Stomach (tissue), 4 donors: ENCODE results near the gene NEIL1.

Experiments
- CTCF ChIP-seq, 7 experiments: fragments of 450-650 bp in 4 of 7; fragments of 200-600 bp in 3 of 7; sonication (generic) in 3 of 7; IDR thresholded peaks; one replicate each; pipeline ENCODE4 v1.5.1; 2016 to 2019; ENCODE audit warnings: antibody characterized with exemption in 7 of 7, control low read depth in 2 of 7, mild to moderate bottlenecking in 1 of 7
- EP300 ChIP-seq: sonication (generic); formaldehyde crosslinking; IDR thresholded peaks from one replicate; pipeline ENCODE4 v1.6.1; 2017; ENCODE audit warnings: antibody characterized with exemption
- POLR2A ChIP-seq, 4 donors: fragments of 450-650 bp; IDR thresholded peaks; one replicate each; pipeline ENCODE4 v1.6.1; 2016; ENCODE audit warnings: antibody characterized with exemption in 4 of 4, control low read depth in 2 of 4, mild to moderate bottlenecking in 1 of 4, moderate library complexity in 1 of 4
- POLR2AphosphoS5 ChIP-seq, 3 donors: sonication (generic); formaldehyde crosslinking; IDR thresholded peaks; one replicate each; pipeline ENCODE4 v1.6.1; 2016; ENCODE audit warnings: antibody characterized with exemption in 3 of 3

- TF ChIP-seq EP300 (no peak), POLR2A (IDR thresholded peaks at IDR 0.05) (no peak), POLR2AphosphoS5 (IDR thresholded peaks at IDR 0.05) (peak; percentile 59 to 88 (median 68)), CTCF (IDR thresholded peaks at IDR 0.05) (peak in 1 of 7 experiments; percentile 12)
These were observed 11.0 kb upstream of the NEIL1 start, which contains the start of gene COMMD4 for GRCh38 chr15:75335705-75336355.
